Measurements from ENCODE around the gene CDKN1C.

The CDKN1C gene

GRCh38 chr11:2841411-2842190, 44.0 kb downstream of the CDKN1C start:
- no peak for DNase-seq

GRCh38 chr11:2839395-2839943, 46.1 kb downstream of the CDKN1C start:
- DNase-seq, result no peak

- DNase-seq, result no peak
These were observed 46.8 kb downstream of the CDKN1C start for GRCh38 chr11:2838676-2839294.

GRCh38 chr11:2838091-2838490, 47.5 kb downstream of the CDKN1C start:
- no peak for DNase-seq

- no peak for DNase-seq
These were observed 47.9 kb downstream of the CDKN1C start for GRCh38 chr11:2837651-2838050.

GRCh38 chr11:2837096-2837601, 48.4 kb downstream of the CDKN1C start:
- DNase-seq, result no peak

GRCh38 chr11:2836315-2837095, 49.1 kb downstream of the CDKN1C start:
- DNase-seq, result no peak

GRCh38 chr11:2835751-2836150, 49.8 kb downstream of the CDKN1C start:
- DNase-seq, result no peak

- DNase-seq, result no peak
These were observed 50.3 kb downstream of the CDKN1C start for GRCh38 chr11:2835296-2835695.

- DNase-seq, result no peak
These were observed 50.9 kb downstream of the CDKN1C start for GRCh38 chr11:2834503-2835273.

- no peak for DNase-seq
These were observed 51.7 kb downstream of the CDKN1C start for GRCh38 chr11:2833716-2834502.
